Retinal pigment epithelial cell (primary cell): ENCODE data around the gene RTTN.
A peak's percentile ranks its signal among the peaks of the same experiment; 100 is the strongest.

Experiments used
- DNase-seq: peaks from one replicate; pipeline ENCODE4 v3.0.0-alpha.2; 2010; ENCODE audit warnings: low read depth
- H3K4me3 ChIP-seq: 2 replicates; pipeline ENCODE4 v1.5.1; 2011; ENCODE audit warnings: mild to moderate bottlenecking, low read length, control low read depth, moderate library complexity
- CTCF ChIP-seq: conservative IDR thresholded peaks from 2 replicates; pipeline ENCODE4 v1.5.1; 2011; ENCODE audit warnings: low read depth, low read length, control low read depth, inconsistent platforms

RTTN gene

GRCh38 chr18:70169747-70170146, 35.7 kb downstream of the RTTN start:
- DNase-seq, result no peak
- H3K4me3 ChIP-seq, result no peak overlapping the region
- no peak for TF ChIP-seq CTCF

- no peak for TF ChIP-seq CTCF
- H3K4me3 ChIP-seq, result no peak overlapping the region
- DNase-seq, result no peak
Measured at GRCh38 chr18:70166668-70167067, 38.8 kb downstream of the RTTN start.

- TF ChIP-seq CTCF, result no peak
- no peak overlapping the region for H3K4me3 ChIP-seq
- DNase-seq, result no peak
Measured at GRCh38 chr18:70165936-70166335, 39.6 kb downstream of the RTTN start.

- DNase-seq, result no peak
- no peak overlapping the region for H3K4me3 ChIP-seq
- TF ChIP-seq CTCF, result no peak
Measured at GRCh38 chr18:70160073-70160678, 45.3 kb downstream of the RTTN start.

GRCh38 chr18:70158992-70159717, 46.3 kb downstream of the RTTN start:
- no peak for DNase-seq
- no peak for TF ChIP-seq CTCF
- no peak overlapping the region for H3K4me3 ChIP-seq

- H3K4me3 ChIP-seq, result no peak overlapping the region
- no peak for DNase-seq
- no peak for TF ChIP-seq CTCF
Measured at GRCh38 chr18:70156886-70157285, 48.6 kb downstream of the RTTN start.

- DNase-seq, result peak; percentile 48
- no peak for TF ChIP-seq CTCF
- no peak overlapping the region for H3K4me3 ChIP-seq
Measured at GRCh38 chr18:70154591-70155194, 50.8 kb downstream of the RTTN start.
